ENCODE measurements around the gene EMC8. TPM values are rescaled to one million over a fixed set of nuclear protein-coding genes. Genes with fewer than 3 reads are reported as not detected.
"Not testable (repeated sequence)": the region's sequence is repeated elsewhere in the genome, so short reads cannot be mapped to it uniquely, and the experiment has no call there.

The EMC8 gene
- total RNA-seq, 4 donors from 2014 or later: 27.9 to 40.0 (median 31.8) TPM

- H3K4me1 ChIP-seq: peaks cover 0 to 12% (median 4%) of the 10 kb centered on the region in 4 donors
- no peaks in the 10 kb centered on the region for H3K36me3 ChIP-seq
- intact Hi-C loops (cut with DNase I; ENCODE audit: low total_unique reads): loop anchor here (2.0 to 5.0 kb wide), 2 partner anchors 166 to 195 kb away; no protein-coding TSS in a partner anchor
- WGBS, 2 donors (ENCODE audit: low coverage in 1 of 2): 9 to 13% methylated on average over 7 to 27 of the region's 27 CpGs
- H3K9me3 ChIP-seq: no peaks in the 10 kb centered on the region
- DNase-seq: peak; percentile 81
- H3K4me3 ChIP-seq: no peak overlapping the region
- peak overlapping the region in 2 of 4 donors; percentile 29 to 31 for H3K27ac ChIP-seq
- in situ Hi-C loops (cut with MboI; ENCODE audit: low pct_ligation_motif_present in 1 of 4, low pct_unique_long_range_greater_than_20kb in 1 of 4, low sequenced_read_pairs in 3 of 4): loop anchor here (5.0 to 25.0 kb wide), 7 partner anchors 163 to 703 kb away; partner anchors contain the start of gene FOXF1 (in 1 of the 4)
- peaks cover 6% of the 10 kb centered on the region for H3K27me3 ChIP-seq
- peak; percentile 95 to 99 (median 98) for TF ChIP-seq CTCF (IDR thresholded peaks at IDR 0.05)
- no peak for TF ChIP-seq POLR2A (IDR thresholded peaks at IDR 0.05)
Measured at GRCh38 chr16:85821390-85822135, 22.2 kb upstream of the EMC8 start.

DNA sequence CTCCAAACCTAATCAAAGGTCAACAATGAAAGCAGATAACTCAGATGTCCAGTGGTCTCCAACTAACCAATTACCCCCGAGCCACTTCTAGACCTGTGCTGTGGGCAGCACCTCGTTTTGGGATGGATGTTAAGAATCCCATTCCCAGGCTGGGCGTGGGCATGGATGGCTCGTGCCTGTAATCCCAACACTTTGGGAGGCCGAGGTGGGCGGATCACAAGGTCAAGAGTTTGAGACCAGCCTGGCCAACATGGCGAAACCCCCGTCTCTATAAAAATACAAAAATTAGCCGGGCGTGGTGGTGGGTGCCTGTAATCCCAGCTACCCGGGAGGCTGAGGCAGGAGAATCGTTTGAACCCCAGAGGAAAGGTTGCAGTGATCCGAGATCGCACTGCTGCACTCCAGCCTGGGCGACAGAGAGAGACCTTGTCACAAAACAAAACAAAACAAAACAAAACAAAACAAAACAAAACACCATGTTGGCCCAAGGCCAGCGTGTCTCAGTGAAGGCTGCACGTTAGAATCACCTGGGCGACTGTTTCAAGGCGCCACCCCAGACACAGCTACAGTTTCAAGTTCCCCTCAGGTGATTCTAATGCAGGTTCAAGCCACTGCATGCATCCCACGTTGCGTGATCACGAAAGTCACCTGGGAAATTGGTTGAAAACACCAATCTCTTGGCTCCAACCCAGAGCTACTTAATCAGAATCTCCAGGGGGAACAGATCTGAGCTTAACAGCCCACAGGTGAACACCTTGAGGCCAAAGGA is 21.4 kb upstream of the EMC8 start:
- in situ Hi-C loops (cut with MboI; ENCODE audit: low pct_ligation_motif_present in 1 of 4, low pct_unique_long_range_greater_than_20kb in 1 of 4, low sequenced_read_pairs in 3 of 4) (loop anchor here (5.0 to 25.0 kb wide), 7 partner anchors 164 to 704 kb away; partner anchors contain the start of gene FOXF1 (in 1 of the 4)), intact Hi-C loops (cut with DNase I; ENCODE audit: low total_unique reads) (loop anchor here (2.0 to 5.0 kb wide), 2 partner anchors 167 to 196 kb away; no protein-coding TSS in a partner anchor)
- Histone ChIP-seq H3K36me3 (no peaks in the 10 kb centered on the region), H3K4me1 (peaks cover 0 to 12% (median 4%) of the 10 kb centered on the region in 4 donors), H3K4me3 (no peak overlapping the region), H3K9me3 (no peaks in the 10 kb centered on the region), H3K27ac (no peak overlapping the region), H3K27me3 (peaks cover 6% of the 10 kb centered on the region)
- TF ChIP-seq POLR2A (IDR thresholded peaks at IDR 0.05): no peak
- TF ChIP-seq EP300 (IDR thresholded peaks at IDR 0.05; ENCODE audit: low read depth): no peak
- TF ChIP-seq POLR2AphosphoS5 (IDR thresholded peaks at IDR 0.05): no peak
- no peak for TF ChIP-seq CTCF (IDR thresholded peaks at IDR 0.05)
- 64 to 81% methylated on average over 8 to 22 of the region's 22 CpGs for WGBS, 2 donors (ENCODE audit: low coverage in 1 of 2)
- DNase-seq: no peak

- H3K9me3 ChIP-seq: no peaks in the 10 kb centered on the region
- DNase-seq: no peak
- no peaks in the 10 kb centered on the region for H3K36me3 ChIP-seq
- H3K4me1 ChIP-seq: peaks cover 0 to 12% (median 4%) of the 10 kb centered on the region in 4 donors
- TF ChIP-seq EP300 (IDR thresholded peaks at IDR 0.05; ENCODE audit: low read depth): no peak
- TF ChIP-seq CTCF (IDR thresholded peaks at IDR 0.05): no peak
- TF ChIP-seq POLR2AphosphoS5 (IDR thresholded peaks at IDR 0.05): no peak
- TF ChIP-seq POLR2A (IDR thresholded peaks at IDR 0.05): no peak
- intact Hi-C loops (cut with DNase I; ENCODE audit: low total_unique reads): loop anchor here (2.0 to 5.0 kb wide), 2 partner anchors 168 to 197 kb away; no protein-coding TSS in a partner anchor
- WGBS, 2 donors (ENCODE audit: low coverage in 1 of 2): 70% methylated on average over 6 of the region's 6 CpGs; no CpG with 5 or more reads in 1 of the 2 donors
- H3K4me3 ChIP-seq: no peak overlapping the region
- H3K27ac ChIP-seq: no peak overlapping the region
- H3K27me3 ChIP-seq: peaks cover 6% of the 10 kb centered on the region
- in situ Hi-C loops (cut with MboI; ENCODE audit: low pct_ligation_motif_present in 1 of 4, low pct_unique_long_range_greater_than_20kb in 1 of 4, low sequenced_read_pairs in 3 of 4): loop anchor here (5.0 to 25.0 kb wide), 7 partner anchors 165 to 705 kb away; partner anchors contain the start of gene FOXF1 (in 1 of the 4)
Measured at GRCh38 chr16:85819771-85820170, 20.4 kb upstream of the EMC8 start.

DNA sequence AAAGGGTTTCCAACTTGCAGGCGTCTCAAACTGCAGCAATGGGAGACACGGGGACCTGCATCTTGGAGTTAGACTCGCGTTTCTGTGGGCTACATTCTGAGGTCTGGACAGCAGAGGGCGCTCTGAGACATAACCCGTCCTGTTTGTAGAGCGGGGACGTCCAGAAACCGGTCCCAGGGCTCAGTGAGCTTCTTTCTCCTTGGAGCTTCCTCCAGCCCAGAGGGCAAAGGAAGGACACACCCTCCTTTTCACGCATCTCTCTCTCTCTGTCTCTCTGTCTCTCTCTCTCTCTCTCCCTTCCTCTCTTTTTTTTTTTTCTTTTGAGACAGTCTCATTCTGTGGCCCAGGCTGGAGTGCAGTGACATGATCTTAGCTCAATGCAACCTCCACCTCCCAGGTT is 19.9 kb upstream of the EMC8 start:
- TF ChIP-seq EP300 (IDR thresholded peaks at IDR 0.05; ENCODE audit: low read depth) (no peak), POLR2A (IDR thresholded peaks at IDR 0.05) (no peak), CTCF (IDR thresholded peaks at IDR 0.05) (peak; percentile 68 to 77 (median 75)), POLR2AphosphoS5 (IDR thresholded peaks at IDR 0.05) (no peak)
- WGBS, 2 donors (ENCODE audit: low coverage in 1 of 2): 3 to 40% methylated on average over 1 to 10 of the region's 10 CpGs
- Histone ChIP-seq H3K36me3 (no peaks in the 10 kb centered on the region), H3K4me1 (peaks cover 0 to 12% (median 4%) of the 10 kb centered on the region in 4 donors), H3K9me3 (no peaks in the 10 kb centered on the region), H3K27ac (no peak overlapping the region), H3K4me3 (no peak overlapping the region), H3K27me3 (peaks cover 6% of the 10 kb centered on the region)
- peak; percentile 91 for DNase-seq
- in situ Hi-C loops (cut with MboI; ENCODE audit: low pct_ligation_motif_present in 1 of 4, low pct_unique_long_range_greater_than_20kb in 1 of 4, low sequenced_read_pairs in 3 of 4) (loop anchor here in 1 of 4 donors (25.0 kb wide), 1 partner anchor 693 kb away; the partner anchor contains the start of gene FOXF1), intact Hi-C loops (cut with DNase I; ENCODE audit: low total_unique reads) (no loop called here)

DNA sequence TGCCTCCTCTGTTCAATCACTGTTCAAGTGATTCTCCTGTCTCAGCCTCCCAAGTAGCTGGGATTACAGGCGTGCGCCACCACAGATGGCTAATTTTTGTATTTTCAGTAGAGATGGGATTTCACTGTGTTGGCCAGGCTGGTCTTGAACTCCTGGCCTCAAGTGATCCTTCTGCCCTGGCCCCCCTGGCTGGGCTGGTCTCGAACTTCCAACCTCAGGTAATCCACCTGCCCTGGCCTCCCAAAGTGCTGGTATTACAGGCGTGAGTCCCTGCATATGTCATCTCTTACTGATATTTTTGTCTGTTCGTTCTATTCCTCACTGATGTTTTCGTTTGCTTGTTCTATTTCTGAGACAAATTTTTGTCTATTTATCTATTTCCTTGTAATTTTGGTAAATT is 17.9 kb upstream of the EMC8 start:
- H3K4me3 ChIP-seq; intact Hi-C loops (cut with DNase I; ENCODE audit: low total_unique reads); H3K27me3 ChIP-seq; H3K36me3 ChIP-seq; DNase-seq; H3K27ac ChIP-seq; H3K9me3 ChIP-seq: not testable (repeated sequence)
- in situ Hi-C loops (cut with MboI; ENCODE audit: low pct_ligation_motif_present in 1 of 4, low pct_unique_long_range_greater_than_20kb in 1 of 4, low sequenced_read_pairs in 3 of 4): loop anchor here in 1 of 4 donors (25.0 kb wide), 1 partner anchor 695 kb away; the partner anchor contains the start of gene FOXF1
- 82 to 87% methylated on average over 3 to 6 of the region's 6 CpGs for WGBS, 2 donors (ENCODE audit: low coverage in 1 of 2)
- H3K4me1 ChIP-seq: peaks cover 0 to 11% (median 4%) of the 10 kb centered on the region in 4 donors
